Gastrocnemius medialis (tissue), 4 donors: ENCODE data around the gene PCDHA6. TPM values are rescaled to one million over a fixed set of nuclear protein-coding genes. Genes with fewer than 3 reads are reported as not detected.
"Not testable (repeated sequence)": the region's sequence is repeated elsewhere in the genome, so short reads cannot be mapped to it uniquely, and the experiment has no call there.

Experiments used
- ATAC-seq, 2 donors: fragments of 150-250 bp; one replicate each; pipeline ENCODE4 v1.9.1; 2016
- DNase-seq, 2 donors: peaks; one replicate each; pipeline ENCODE4 v3.0.0-alpha.2; 2019
- H3K27ac ChIP-seq, 4 donors: fragments of 200-600 bp; sonication (generic); 1 replicate in 1 of 4; 2 replicates in 3 of 4; pipeline ENCODE4 v1.5.1; 2016 to 2018; ENCODE audit warnings: mild to moderate bottlenecking in 2 of 4, moderate library complexity in 1 of 4
- H3K27me3 ChIP-seq, 3 donors: fragments of 200-600 bp; sonication (generic) in 2 of 3; 1 replicate in 1 of 3; 2 replicates in 2 of 3; pipeline versions ENCODE4 v1.5.1 to v1.6.0; 2016 to 2019; ENCODE audit warnings: mild to moderate bottlenecking in 1 of 3, moderate library complexity in 1 of 3
- H3K36me3 ChIP-seq, 2 donors: fragments of 200-600 bp; sonication (generic) in 1 of 2; one replicate each; pipeline ENCODE4 v1.5.1; 2017 to 2018
- H3K4me1 ChIP-seq, 2 donors: fragments of 200-600 bp; sonication (generic) in 1 of 2; one replicate each; pipeline ENCODE4 v1.5.1; 2016 to 2017; ENCODE audit warnings: mild to moderate bottlenecking in 2 of 2
- H3K4me3 ChIP-seq, 4 donors: fragments of 200-600 bp; sonication (generic) in 3 of 4; 1 replicate in 1 of 4; 2 replicates in 3 of 4; pipeline ENCODE4 v1.5.1; 2016 to 2019; ENCODE audit warnings: mild to moderate bottlenecking in 2 of 4
- H3K9me3 ChIP-seq, 3 donors: fragments of 200-600 bp; sonication (generic) in 2 of 3; 1 replicate in 1 of 3; 2 replicates in 2 of 3; pipeline ENCODE4 v1.5.1; 2016 to 2019
- POLR2A ChIP-seq, 2 donors: fragments of 450-650 bp; IDR thresholded peaks; one replicate each; pipeline ENCODE4 v1.6.1; 2017; ENCODE audit warnings: antibody characterized with exemption in 2 of 2, mild to moderate bottlenecking in 2 of 2, moderate library complexity in 2 of 2
- in situ Hi-C, 4 donors: fragments of 200-750 bp; cut with MboI; loops; one replicate each; pipeline versions ENCODE4 v1.15.0 to v1.8.0; 2017; ENCODE audit warnings: low sequenced_read_pairs in 4 of 4
- intact Hi-C: fragments of 100-400 bp; cut with DNase I; formaldehyde crosslinking; loops from one replicate; pipeline ENCODE4 v1.15.1; 2023; ENCODE audit warnings: low total_unique reads
- total RNA-seq, 4 donors: library from RNA; depleted of rRNA; stranded (reverse); fragments of >200 nt; gene quantifications; one replicate each; pipeline versions ENCODE4 v1.1.0 to v1.2.3, GENCODE V29; 2016
- TF ChIP-seq, protein P1 (sequence below), 5 experiments: fragments of 450-650 bp in 3 of 5; fragments of 200-600 bp in 2 of 5; sonication (generic) in 2 of 5; IDR thresholded peaks in 4 of 5; conservative IDR thresholded peaks in 1 of 5; 1 replicate in 4 of 5; 2 replicates in 1 of 5; pipeline ENCODE4 v1.5.1; 2016 to 2019; ENCODE audit warnings: antibody characterized with exemption in 5 of 5, mild to moderate bottlenecking in 3 of 5, moderate library complexity in 3 of 5

PCDHA6 gene
- total RNA-seq, 4 donors from 2014 or later = 0.10 to 0.19 TPM; not detected in 2

DNA sequence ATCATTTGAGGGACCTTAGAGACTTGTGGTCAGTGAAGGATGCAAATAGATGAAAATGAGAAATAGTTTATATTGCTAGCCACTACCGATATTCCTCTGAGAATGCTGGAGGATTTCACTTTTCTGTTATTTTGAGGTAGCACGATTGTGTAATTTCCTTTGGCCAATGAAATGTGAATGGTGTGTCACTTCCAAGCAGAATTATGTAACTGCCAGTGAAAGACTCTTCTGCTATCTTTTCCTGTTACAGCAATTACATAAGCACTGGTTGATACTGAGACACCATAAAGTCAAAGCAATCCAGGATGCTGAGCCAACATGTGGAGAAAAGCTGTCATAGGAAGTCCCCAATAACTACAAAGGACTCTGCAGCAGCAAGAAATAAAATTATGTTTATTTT lies 36.7 kb upstream of the PCDHA6 start:
- H3K9me3 ChIP-seq = peaks cover 0 to 26% (median 2%) of the 10 kb centered on the region in 3 donors
- peaks cover 0 to 29% (median 12%) of the 10 kb centered on the region in 3 donors for H3K27me3 ChIP-seq

DNA sequence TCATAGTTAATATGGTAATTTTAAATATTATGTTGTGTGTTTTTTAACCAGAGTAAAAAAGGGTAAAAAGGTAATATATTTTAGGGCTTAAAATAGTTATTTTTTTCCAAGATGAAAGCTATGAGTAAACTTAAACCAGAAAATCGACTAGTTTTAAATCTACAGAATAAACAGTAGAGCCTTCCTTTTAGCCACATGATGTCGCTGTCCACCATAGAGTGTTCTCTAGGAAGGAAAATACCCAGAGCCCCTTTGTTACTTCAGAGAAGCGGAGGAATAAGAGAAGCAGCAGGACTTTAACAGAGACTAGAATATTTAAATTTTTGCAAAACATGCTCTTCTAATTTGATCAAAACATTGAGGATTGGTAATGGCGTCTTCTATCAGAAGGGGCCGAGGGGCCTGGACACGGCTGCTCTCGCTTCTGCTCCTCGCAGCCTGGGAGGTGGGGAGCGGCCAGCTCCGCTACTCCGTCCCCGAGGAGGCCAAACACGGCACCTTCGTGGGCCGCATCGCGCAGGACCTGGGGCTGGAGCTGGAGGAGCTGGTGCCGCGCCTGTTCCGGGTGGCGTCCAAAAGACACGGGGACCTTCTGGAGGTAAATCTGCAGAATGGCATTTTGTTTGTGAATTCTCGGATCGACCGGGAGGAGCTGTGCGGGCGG lies 33.0 kb upstream of the PCDHA6 start, which contains the start of gene PCDHA2:
Gene PCDHA2 (plus strand): TSS at position 258 of the 664 bp plus-strand sequence.
- intact Hi-C loops (no loop called here), in situ Hi-C loops (no loop called here)
- ATAC-seq = no peak
- peaks cover 0 to 20% (median 0%) of the 10 kb centered on the region in 3 donors for H3K9me3 ChIP-seq
- H3K27me3 ChIP-seq = peaks cover 0 to 14% (median 6%) of the 10 kb centered on the region in 3 donors
- peak within 1 kb of the TSS in 2 of 4 donors; percentile 8 to 32 for H3K4me3 ChIP-seq
- DNase-seq = no peak
- no peaks in the 10 kb centered on the region for H3K36me3 ChIP-seq
- no peak within 1 kb of the TSS for H3K27ac ChIP-seq
- TF ChIP-seq POLR2A (IDR thresholded peaks at IDR 0.05) = no peak
- TF ChIP-seq, protein P1, sequence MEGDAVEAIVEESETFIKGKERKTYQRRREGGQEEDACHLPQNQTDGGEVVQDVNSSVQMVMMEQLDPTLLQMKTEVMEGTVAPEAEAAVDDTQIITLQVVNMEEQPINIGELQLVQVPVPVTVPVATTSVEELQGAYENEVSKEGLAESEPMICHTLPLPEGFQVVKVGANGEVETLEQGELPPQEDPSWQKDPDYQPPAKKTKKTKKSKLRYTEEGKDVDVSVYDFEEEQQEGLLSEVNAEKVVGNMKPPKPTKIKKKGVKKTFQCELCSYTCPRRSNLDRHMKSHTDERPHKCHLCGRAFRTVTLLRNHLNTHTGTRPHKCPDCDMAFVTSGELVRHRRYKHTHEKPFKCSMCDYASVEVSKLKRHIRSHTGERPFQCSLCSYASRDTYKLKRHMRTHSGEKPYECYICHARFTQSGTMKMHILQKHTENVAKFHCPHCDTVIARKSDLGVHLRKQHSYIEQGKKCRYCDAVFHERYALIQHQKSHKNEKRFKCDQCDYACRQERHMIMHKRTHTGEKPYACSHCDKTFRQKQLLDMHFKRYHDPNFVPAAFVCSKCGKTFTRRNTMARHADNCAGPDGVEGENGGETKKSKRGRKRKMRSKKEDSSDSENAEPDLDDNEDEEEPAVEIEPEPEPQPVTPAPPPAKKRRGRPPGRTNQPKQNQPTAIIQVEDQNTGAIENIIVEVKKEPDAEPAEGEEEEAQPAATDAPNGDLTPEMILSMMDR (IDR thresholded peaks at IDR 0.05 in 4 of 5, conservative IDR thresholded peaks at IDR 0.05 in 1 of 5) = peak in 1 of 5 experiments; percentile 20
- no peaks in the 10 kb centered on the region for H3K4me1 ChIP-seq

More for the DNA sequence above, 36.7 kb upstream of the PCDHA6 start:
- H3K4me3 ChIP-seq = no peak overlapping the region
- TF ChIP-seq, protein P1 (IDR thresholded peaks at IDR 0.05 in 4 of 5, conservative IDR thresholded peaks at IDR 0.05 in 1 of 5) = no peak
- no peak for TF ChIP-seq POLR2A (IDR thresholded peaks at IDR 0.05)
- H3K36me3 ChIP-seq = no peaks in the 10 kb centered on the region
- in situ Hi-C loops = no loop called here
- no peaks in the 10 kb centered on the region for H3K4me1 ChIP-seq
- DNase-seq (no peak), ATAC-seq (no peak)
- intact Hi-C loops = no loop called here
- H3K27ac ChIP-seq = no peak overlapping the region

DNA sequence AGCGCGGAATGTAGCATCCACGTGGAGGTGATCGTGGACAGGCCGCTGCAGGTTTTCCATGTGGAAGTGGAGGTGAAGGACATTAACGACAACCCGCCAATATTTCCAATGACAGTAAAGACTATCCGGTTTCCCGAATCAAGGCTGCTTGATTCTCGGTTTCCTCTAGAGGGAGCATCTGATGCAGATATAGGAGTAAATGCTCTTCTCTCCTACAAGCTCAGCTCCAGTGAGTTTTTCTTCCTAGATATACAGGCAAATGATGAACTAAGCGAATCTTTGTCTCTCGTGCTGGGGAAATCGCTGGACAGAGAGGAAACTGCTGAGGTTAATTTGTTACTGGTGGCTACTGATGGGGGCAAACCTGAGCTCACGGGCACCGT lies 32.5 kb upstream of the PCDHA6 start:
- H3K27me3 ChIP-seq = peaks cover 0 to 17% (median 6%) of the 10 kb centered on the region in 3 donors
- H3K4me1 ChIP-seq = no peaks in the 10 kb centered on the region
- ATAC-seq (no peak), DNase-seq (no peak)
- H3K36me3 ChIP-seq = no peaks in the 10 kb centered on the region
- no peak for TF ChIP-seq POLR2A (IDR thresholded peaks at IDR 0.05)
- TF ChIP-seq, protein P1 (IDR thresholded peaks at IDR 0.05 in 4 of 5, conservative IDR thresholded peaks at IDR 0.05 in 1 of 5) = no peak
- in situ Hi-C loops = no loop called here
- no peak overlapping the region for H3K27ac ChIP-seq
- intact Hi-C loops = no loop called here
- H3K9me3 ChIP-seq = peaks cover 0 to 20% (median 0%) of the 10 kb centered on the region in 3 donors
- H3K4me3 ChIP-seq = peak overlapping the region in 1 of 4 donors; percentile 32

DNA sequence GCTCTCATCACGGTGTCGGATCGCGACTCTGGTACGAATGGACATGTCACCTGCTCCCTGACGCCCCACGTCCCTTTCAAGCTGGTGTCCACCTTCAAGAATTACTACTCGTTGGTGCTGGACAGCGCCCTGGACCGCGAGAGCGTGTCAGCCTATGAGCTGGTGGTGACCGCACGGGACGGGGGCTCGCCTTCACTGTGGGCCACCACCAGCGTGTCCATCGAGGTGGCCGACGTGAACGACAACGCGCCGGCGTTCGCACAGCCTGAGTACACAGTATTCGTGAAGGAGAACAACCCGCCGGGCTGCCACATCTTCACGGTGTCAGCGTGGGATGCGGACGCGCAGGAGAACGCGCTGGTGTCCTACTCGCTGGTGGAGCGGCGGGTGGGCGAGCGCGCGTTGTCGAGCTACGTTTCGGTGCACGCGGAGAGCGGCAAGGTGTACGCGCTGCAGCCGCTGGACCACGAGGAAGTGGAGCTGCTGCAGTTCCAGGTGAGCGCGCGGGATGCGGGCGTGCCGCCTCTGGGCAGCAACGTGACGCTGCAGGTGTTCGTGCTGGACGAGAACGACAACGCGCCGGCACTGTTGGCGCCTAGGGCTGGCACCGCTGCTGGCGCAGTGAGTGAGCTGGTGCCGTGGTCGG lies 31.6 kb upstream of the PCDHA6 start:
- H3K4me3 ChIP-seq, H3K36me3 ChIP-seq, DNase-seq, ATAC-seq, H3K4me1 ChIP-seq, H3K27ac ChIP-seq, intact Hi-C loops, in situ Hi-C loops: not testable (repeated sequence)
- H3K27me3 ChIP-seq = peaks cover 0 to 22% (median 6%) of the 10 kb centered on the region in 3 donors
- peaks cover 0 to 20% (median 0%) of the 10 kb centered on the region in 3 donors for H3K9me3 ChIP-seq

DNA sequence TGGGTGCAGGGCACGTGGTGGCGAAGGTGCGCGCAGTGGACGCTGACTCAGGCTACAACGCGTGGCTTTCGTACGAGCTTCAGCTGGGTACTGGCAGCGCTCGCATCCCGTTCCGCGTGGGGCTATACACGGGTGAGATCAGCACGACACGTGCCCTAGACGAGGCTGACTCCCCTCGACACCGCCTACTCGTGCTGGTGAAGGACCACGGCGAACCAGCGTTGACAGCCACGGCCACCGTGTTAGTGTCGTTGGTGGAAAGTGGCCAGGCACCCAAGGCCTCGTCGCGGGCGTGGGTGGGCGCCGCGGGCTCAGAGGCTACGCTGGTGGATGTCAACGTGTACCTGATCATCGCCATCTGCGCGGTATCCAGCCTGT lies 31.1 kb upstream of the PCDHA6 start:
- peaks cover 0 to 22% (median 6%) of the 10 kb centered on the region in 3 donors for H3K27me3 ChIP-seq
- intact Hi-C loops = no loop called here

More for the DNA sequence above, 31.1 kb upstream of the PCDHA6 start:
- Histone ChIP-seq H3K36me3 (no peaks in the 10 kb centered on the region), H3K27ac (no peak overlapping the region), H3K4me1 (no peaks in the 10 kb centered on the region), H3K4me3 (no peak overlapping the region), H3K9me3 (peaks cover 0 to 20% (median 0%) of the 10 kb centered on the region in 3 donors)
- DNase-seq = no peak
- in situ Hi-C loops = no loop called here
- TF ChIP-seq, protein P1 (IDR thresholded peaks at IDR 0.05 in 4 of 5, conservative IDR thresholded peaks at IDR 0.05 in 1 of 5) = no peak
- no peak for TF ChIP-seq POLR2A (IDR thresholded peaks at IDR 0.05)
- ATAC-seq = no peak
